Measurements from ENCODE around the gene SOCS6.

The SOCS6 gene

DNA sequence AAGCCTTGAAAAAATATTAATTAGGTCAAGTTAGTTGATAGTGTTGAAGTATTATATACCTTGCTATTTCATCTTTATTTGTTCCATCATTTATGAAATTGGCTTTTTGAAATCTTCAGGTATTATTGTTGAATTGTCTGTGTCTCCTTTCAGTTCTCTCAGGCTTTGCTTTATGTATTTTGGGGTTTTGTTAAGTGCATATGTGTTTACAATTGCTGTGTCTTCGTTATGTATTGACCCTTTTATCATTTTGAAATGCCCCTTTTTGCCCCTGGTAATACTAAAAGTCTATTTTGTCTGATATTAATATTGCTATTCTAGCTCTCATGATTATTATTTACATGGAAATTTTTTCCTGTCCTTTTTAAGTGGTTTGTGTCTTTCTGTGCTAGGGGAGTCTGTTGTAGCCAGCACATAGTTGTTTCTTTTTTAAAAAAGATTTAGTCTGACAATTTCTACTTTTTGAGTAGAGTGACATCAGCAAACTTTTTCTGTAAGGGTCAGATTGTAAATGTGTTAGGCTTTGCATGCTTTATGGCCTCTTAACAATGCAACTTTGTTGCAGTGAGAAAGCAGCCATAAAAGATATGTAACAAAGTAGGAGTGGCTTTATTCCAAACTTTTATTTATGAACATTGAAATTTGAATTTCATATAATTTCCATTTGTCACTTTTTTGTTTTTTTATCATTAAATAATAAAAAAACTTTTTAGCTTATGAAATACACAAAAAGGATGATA lies 19.9 kb downstream of the SOCS6 start:
- Histone ChIP-seq H3K4me3 (ENCODE audit: low read length) (no peak overlapping the region), H3K4me1 (ENCODE audit: control insufficient read depth, insufficient read depth, low read length) (no peaks in the 10 kb centered on the region), H3K9me3 (ENCODE audit: control insufficient read depth, low read length) (no peaks in the 10 kb centered on the region), H3K36me3 (ENCODE audit: control insufficient read depth, insufficient read depth, low read length, severe bottlenecking) (no peaks in the 10 kb centered on the region), H3K27me3 (replicated peaks; ENCODE audit: control insufficient read depth, insufficient read depth, low read length) (no peaks in the 10 kb centered on the region), H3K9ac (ENCODE audit: low read length) (no peak overlapping the region)
- no peak for DNase-seq (ENCODE audit: low read depth)

DNA sequence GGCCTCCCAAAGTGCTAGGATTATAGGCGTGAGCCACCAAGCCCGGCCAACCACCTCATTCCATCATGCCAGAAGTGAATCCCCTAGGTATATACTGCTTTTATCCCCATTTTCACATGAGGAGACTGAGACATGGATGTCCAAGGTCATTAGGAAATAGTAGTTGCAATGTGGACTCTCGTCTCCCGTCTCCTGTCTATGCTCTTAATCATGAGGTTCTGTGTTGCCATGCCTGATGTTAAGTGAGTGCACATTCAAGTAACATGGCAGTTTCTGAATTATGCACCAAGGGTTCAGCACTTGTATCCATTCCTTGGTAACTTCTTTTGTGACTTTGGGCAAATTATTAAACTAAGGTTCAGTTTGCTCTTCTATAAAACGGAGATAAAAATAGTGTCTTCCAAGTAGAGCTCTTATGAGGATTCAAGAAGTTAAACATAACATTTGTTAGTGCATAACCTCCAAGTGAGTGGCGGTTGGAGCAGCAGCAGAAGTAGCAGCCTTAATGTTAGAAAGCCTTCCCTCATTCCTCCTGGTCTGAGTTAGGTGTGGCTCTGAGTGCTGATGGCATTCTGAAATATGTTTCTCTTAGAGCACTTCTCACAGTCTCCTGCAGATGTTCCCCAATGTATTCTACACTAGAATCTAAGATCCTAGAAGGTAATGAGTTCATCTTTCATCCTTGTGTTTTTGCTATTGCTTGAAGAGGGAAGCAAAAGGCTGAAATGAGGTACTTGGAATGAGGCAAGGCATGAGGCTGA lies 21.9 kb downstream of the SOCS6 start:
- Histone ChIP-seq H3K4me3 (ENCODE audit: low read length) (no peak overlapping the region), H3K4me1 (ENCODE audit: control insufficient read depth, insufficient read depth, low read length) (no peaks in the 10 kb centered on the region), H3K9me3 (ENCODE audit: control insufficient read depth, low read length) (no peaks in the 10 kb centered on the region), H3K36me3 (ENCODE audit: control insufficient read depth, insufficient read depth, low read length, severe bottlenecking) (no peaks in the 10 kb centered on the region), H3K27me3 (replicated peaks; ENCODE audit: control insufficient read depth, insufficient read depth, low read length) (no peaks in the 10 kb centered on the region), H3K9ac (ENCODE audit: low read length) (no peak overlapping the region)
- no peak for DNase-seq (ENCODE audit: low read depth)

DNA sequence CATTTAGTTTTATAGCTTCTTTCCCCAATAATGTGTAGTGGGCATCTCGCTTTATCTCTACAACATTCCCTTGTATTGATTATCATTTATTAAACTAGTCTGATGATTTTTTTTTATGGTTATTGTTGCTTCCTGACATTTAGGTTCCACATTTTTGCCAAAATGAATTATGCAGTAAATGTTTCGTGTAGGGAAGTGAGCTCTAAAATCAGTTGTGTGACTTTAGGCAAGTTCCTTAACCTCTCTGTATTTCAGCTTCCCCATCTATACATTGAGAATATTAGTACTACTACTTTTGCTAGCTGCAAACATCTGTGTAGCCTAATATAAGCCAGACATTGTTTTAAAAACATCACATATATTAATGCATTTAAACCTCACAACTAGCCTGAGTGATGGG lies 22.9 kb downstream of the SOCS6 start:
- no peaks in the 10 kb centered on the region for H3K4me1 ChIP-seq (ENCODE audit: control insufficient read depth, insufficient read depth, low read length)
- no peaks in the 10 kb centered on the region for H3K27me3 ChIP-seq (replicated peaks; ENCODE audit: control insufficient read depth, insufficient read depth, low read length)
- no peak overlapping the region for H3K4me3 ChIP-seq (ENCODE audit: low read length)
- H3K9ac ChIP-seq (ENCODE audit: low read length): no peak overlapping the region
- H3K36me3 ChIP-seq (ENCODE audit: control insufficient read depth, insufficient read depth, low read length, severe bottlenecking): no peaks in the 10 kb centered on the region
- H3K9me3 ChIP-seq (ENCODE audit: control insufficient read depth, low read length): no peaks in the 10 kb centered on the region
- no peak for DNase-seq (ENCODE audit: low read depth)

- no peaks in the 10 kb centered on the region for H3K27me3 ChIP-seq (replicated peaks; ENCODE audit: control insufficient read depth, insufficient read depth, low read length)
- no peak overlapping the region for H3K9ac ChIP-seq (ENCODE audit: low read length)
- no peak for DNase-seq (ENCODE audit: low read depth)
- no peaks in the 10 kb centered on the region for H3K36me3 ChIP-seq (ENCODE audit: control insufficient read depth, insufficient read depth, low read length, severe bottlenecking)
- H3K4me1 ChIP-seq (ENCODE audit: control insufficient read depth, insufficient read depth, low read length): no peaks in the 10 kb centered on the region
- no peak overlapping the region for H3K4me3 ChIP-seq (ENCODE audit: low read length)
- H3K9me3 ChIP-seq (ENCODE audit: control insufficient read depth, low read length): no peaks in the 10 kb centered on the region
Measured at GRCh38 chr18:70313640-70314039, 24.8 kb downstream of the SOCS6 start.

DNA sequence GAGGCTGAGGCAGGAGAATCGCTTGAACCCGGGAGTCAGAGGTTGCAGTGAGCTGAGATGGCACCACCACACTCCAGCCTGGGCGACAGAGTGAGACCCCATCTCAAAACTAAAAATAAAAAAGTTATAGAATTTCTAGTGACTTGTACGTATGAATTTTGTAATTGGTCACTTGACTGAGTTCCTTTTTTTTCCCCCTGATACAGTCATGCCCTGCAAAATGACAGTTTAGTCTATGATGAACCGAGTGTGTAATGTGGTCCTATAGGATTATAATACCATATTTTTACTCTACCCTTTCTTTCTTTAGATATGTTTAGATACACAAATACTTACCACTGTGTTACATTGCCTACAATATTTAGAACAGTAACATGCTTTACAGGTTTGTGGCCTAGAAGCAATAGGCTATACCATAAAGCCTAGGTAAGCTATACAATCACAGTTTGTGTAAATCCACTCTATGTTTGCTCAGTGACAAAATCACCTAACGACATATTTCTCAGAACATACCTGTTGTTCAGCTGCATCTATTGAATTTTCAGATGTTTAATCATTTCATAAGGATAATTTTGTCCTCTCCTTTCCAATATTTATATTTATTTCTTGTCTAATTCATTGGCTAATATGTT lies 25.4 kb downstream of the SOCS6 start:
- no peaks in the 10 kb centered on the region for H3K27me3 ChIP-seq (replicated peaks; ENCODE audit: control insufficient read depth, insufficient read depth, low read length)
- H3K36me3 ChIP-seq (ENCODE audit: control insufficient read depth, insufficient read depth, low read length, severe bottlenecking): no peaks in the 10 kb centered on the region
- no peak overlapping the region for H3K9ac ChIP-seq (ENCODE audit: low read length)
- no peak overlapping the region for H3K4me3 ChIP-seq (ENCODE audit: low read length)
- H3K9me3 ChIP-seq (ENCODE audit: control insufficient read depth, low read length): no peaks in the 10 kb centered on the region
- H3K4me1 ChIP-seq (ENCODE audit: control insufficient read depth, insufficient read depth, low read length): no peaks in the 10 kb centered on the region
- no peak for DNase-seq (ENCODE audit: low read depth)

GRCh38 chr18:70319187-70319586 lies 30.3 kb downstream of the SOCS6 start:
- H3K27me3 ChIP-seq (replicated peaks; ENCODE audit: control insufficient read depth, insufficient read depth, low read length): no peaks in the 10 kb centered on the region
- H3K4me1 ChIP-seq (ENCODE audit: control insufficient read depth, insufficient read depth, low read length): peaks cover 5% of the 10 kb centered on the region
- H3K36me3 ChIP-seq (ENCODE audit: control insufficient read depth, insufficient read depth, low read length, severe bottlenecking): no peaks in the 10 kb centered on the region
- H3K4me3 ChIP-seq (ENCODE audit: low read length): no peak overlapping the region
- DNase-seq (ENCODE audit: low read depth): no peak
- no peaks in the 10 kb centered on the region for H3K9me3 ChIP-seq (ENCODE audit: control insufficient read depth, low read length)
- H3K9ac ChIP-seq (ENCODE audit: low read length): no peak overlapping the region

GRCh38 chr18:70321616-70322015 lies 32.8 kb downstream of the SOCS6 start:
- no peaks in the 10 kb centered on the region for H3K27me3 ChIP-seq (replicated peaks; ENCODE audit: control insufficient read depth, insufficient read depth, low read length)
- peaks cover 5% of the 10 kb centered on the region for H3K4me1 ChIP-seq (ENCODE audit: control insufficient read depth, insufficient read depth, low read length)
- H3K9ac ChIP-seq (ENCODE audit: low read length): no peak overlapping the region
- DNase-seq (ENCODE audit: low read depth): no peak
- no peaks in the 10 kb centered on the region for H3K9me3 ChIP-seq (ENCODE audit: control insufficient read depth, low read length)
- peaks cover 22% of the 10 kb centered on the region for H3K36me3 ChIP-seq (ENCODE audit: control insufficient read depth, insufficient read depth, low read length, severe bottlenecking)
- no peak overlapping the region for H3K4me3 ChIP-seq (ENCODE audit: low read length)

DNA sequence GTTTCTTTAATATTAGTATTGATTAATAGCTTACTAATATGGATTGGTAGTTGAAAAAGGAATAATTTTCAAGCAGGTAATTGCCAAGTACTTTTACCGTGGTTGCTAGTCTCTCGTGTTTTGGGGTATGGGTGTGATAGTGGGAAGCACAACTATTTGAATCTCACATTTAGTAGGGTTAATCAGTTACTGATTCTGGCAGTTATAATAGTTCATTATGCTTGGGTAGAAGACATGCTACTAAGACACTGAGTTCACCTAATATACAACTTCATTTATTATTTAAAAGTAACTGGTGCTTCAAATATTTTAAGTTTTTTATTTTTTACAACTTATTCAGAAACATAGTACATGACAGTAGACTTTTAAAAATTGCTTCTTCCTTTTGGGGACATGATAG lies 33.5 kb downstream of the SOCS6 start:
- H3K4me3 ChIP-seq (ENCODE audit: low read length): no peak overlapping the region
- DNase-seq (ENCODE audit: low read depth): no peak
- H3K36me3 ChIP-seq (ENCODE audit: control insufficient read depth, insufficient read depth, low read length, severe bottlenecking): peaks cover 22% of the 10 kb centered on the region
- H3K9me3 ChIP-seq (ENCODE audit: control insufficient read depth, low read length): no peaks in the 10 kb centered on the region
- H3K9ac ChIP-seq (ENCODE audit: low read length): no peak overlapping the region
- H3K4me1 ChIP-seq (ENCODE audit: control insufficient read depth, insufficient read depth, low read length): peaks cover 5% of the 10 kb centered on the region
- no peaks in the 10 kb centered on the region for H3K27me3 ChIP-seq (replicated peaks; ENCODE audit: control insufficient read depth, insufficient read depth, low read length)

DNA sequence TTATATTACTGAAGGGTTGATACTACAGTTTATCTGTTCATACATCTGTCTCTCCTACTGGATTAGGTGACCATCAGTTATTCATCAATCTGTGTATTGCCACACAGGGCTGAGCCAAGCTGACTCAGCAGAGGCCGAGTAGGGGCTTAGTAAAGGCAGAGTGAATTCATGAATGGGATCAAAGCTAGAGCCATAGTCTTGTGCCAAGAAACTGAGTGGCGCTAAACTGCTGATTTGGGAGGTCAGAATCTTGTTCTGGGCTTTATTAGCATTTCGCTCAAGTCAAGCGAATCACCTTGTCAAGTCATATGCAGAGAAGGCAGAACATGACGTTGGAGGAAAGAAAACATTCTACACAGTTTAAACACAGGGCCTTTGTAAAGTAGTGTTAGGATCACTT lies 34.1 kb downstream of the SOCS6 start:
- Histone ChIP-seq H3K4me1 (ENCODE audit: control insufficient read depth, insufficient read depth, low read length) (peaks cover 5% of the 10 kb centered on the region), H3K4me3 (ENCODE audit: low read length) (no peak overlapping the region), H3K27me3 (replicated peaks; ENCODE audit: control insufficient read depth, insufficient read depth, low read length) (no peaks in the 10 kb centered on the region), H3K9me3 (ENCODE audit: control insufficient read depth, low read length) (no peaks in the 10 kb centered on the region), H3K9ac (ENCODE audit: low read length) (no peak overlapping the region), H3K36me3 (ENCODE audit: control insufficient read depth, insufficient read depth, low read length, severe bottlenecking) (peaks cover 26% of the 10 kb centered on the region)
- DNase-seq (ENCODE audit: low read depth): peak; percentile 48

DNA sequence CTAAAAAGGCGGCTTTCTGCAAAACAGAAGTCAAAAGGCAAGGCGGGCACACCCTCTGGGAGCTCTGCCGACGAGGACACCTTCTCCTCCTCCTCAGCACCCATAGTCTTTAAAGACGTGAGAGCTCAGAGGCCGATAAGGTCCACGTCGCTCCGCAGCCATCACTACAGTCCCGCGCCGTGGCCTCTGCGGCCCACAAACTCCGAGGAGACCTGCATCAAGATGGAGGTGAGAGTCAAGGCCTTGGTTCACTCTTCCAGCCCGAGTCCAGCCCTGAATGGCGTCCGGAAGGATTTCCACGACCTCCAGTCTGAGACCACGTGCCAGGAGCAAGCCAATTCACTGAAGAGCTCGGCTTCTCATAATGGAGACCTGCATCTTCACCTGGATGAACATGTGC lies 36.1 kb downstream of the SOCS6 start:
- H3K9ac ChIP-seq (ENCODE audit: low read length): no peak overlapping the region
- no peak for DNase-seq (ENCODE audit: low read depth)
- H3K4me3 ChIP-seq (ENCODE audit: low read length): no peak overlapping the region
- peaks cover 26% of the 10 kb centered on the region for H3K36me3 ChIP-seq (ENCODE audit: control insufficient read depth, insufficient read depth, low read length, severe bottlenecking)
- no peaks in the 10 kb centered on the region for H3K27me3 ChIP-seq (replicated peaks; ENCODE audit: control insufficient read depth, insufficient read depth, low read length)
- H3K4me1 ChIP-seq (ENCODE audit: control insufficient read depth, insufficient read depth, low read length): peaks cover 16% of the 10 kb centered on the region
- H3K9me3 ChIP-seq (ENCODE audit: control insufficient read depth, low read length): no peaks in the 10 kb centered on the region

DNA sequence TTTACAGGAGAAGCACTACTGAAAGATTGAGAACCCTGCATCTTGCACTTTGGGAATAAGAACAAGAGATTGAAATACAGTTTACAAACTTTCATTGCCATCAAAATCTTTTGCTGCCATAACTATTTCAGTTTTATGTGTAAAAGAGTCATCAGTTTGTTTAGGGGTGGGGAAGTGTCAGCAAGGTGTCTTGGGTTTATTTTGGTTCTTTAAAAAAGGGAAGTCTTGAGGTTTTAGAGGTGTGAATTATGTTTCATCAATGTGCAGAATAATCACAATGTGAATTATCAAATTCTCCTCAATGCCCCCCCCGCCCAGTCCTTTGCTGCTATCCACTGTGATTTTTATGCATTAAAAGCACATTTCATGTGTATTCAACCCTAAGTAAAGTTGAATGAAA lies 37.4 kb downstream of the SOCS6 start:
- DNase-seq (ENCODE audit: low read depth): no peak
- Histone ChIP-seq H3K4me3 (ENCODE audit: low read length) (no peak overlapping the region), H3K9me3 (ENCODE audit: control insufficient read depth, low read length) (no peaks in the 10 kb centered on the region), H3K4me1 (ENCODE audit: control insufficient read depth, insufficient read depth, low read length) (peaks cover 16% of the 10 kb centered on the region), H3K27me3 (replicated peaks; ENCODE audit: control insufficient read depth, insufficient read depth, low read length) (no peaks in the 10 kb centered on the region), H3K36me3 (ENCODE audit: control insufficient read depth, insufficient read depth, low read length, severe bottlenecking) (peaks cover 26% of the 10 kb centered on the region), H3K9ac (ENCODE audit: low read length) (no peak overlapping the region)

Data from adipocyte (in vitro differentiated cells).